Endothelial cell of umbilical vein (primary cell): ENCODE measurements around the gene CLIC3. TPM values are rescaled to one million over a fixed set of nuclear protein-coding genes. Genes with fewer than 3 reads are reported as not detected.

ENCODE experiments used
- BruUV-seq: library from RNA; stranded (reverse); fragments of 400-500 nt; replicated peaks from 2 replicates; lab custom pipeline; 2021; lab: Mats Ljungman, UMichigan
- CTCF ChIA-PET: fragments of 300-600, 350-600 bp; sonication (Branson Sonifier 250); formaldehyde crosslinking; loops from one replicate; lab custom pipeline; 2021; ENCODE audit warnings: antibody characterized with exemption, inconsistent platforms; lab: Charles Lee
- POLR2A ChIA-PET: fragments of 300-600, 350-600 bp; sonication (Branson Sonifier 250); formaldehyde crosslinking; loops from one replicate; lab custom pipeline; 2021; ENCODE audit warnings: antibody characterized with exemption, inconsistent platforms; lab: Charles Lee
- DNase-seq: peaks from one replicate; pipeline ENCODE4 v3.0.0-alpha.2; 2011; ENCODE audit warnings: low read depth, low spot score
- FAIRE-seq: peaks from 2 replicates; lab custom pipeline; 2011; peaks lifted over from hg19 to GRCh38; lab: Jason Lieb, UNC
- H2AFZ ChIP-seq: 2 replicates; pipeline ENCODE4 v1.6.0; 2012; ENCODE audit warnings: low read depth, low read length, control low read depth, inconsistent platforms
- H3K27ac ChIP-seq: 2 replicates; pipeline ENCODE4 v1.5.1; 2011; ENCODE audit warnings: low read depth, mild to moderate bottlenecking, control low read depth, low read length, moderate library complexity; ENCODE audit not compliant: insufficient read depth
- H3K27me3 ChIP-seq, 2 experiments: 2 replicates each; pipeline versions ENCODE4 v1.6.0 to v1.6.1; 2011; ENCODE audit warnings: low read length in 2 of 2, mixed read lengths in 1 of 2; ENCODE audit not compliant: control insufficient read depth in 2 of 2, insufficient read depth in 2 of 2
- H3K36me3 ChIP-seq, 2 experiments: 2 replicates in 1 of 2; 3 replicates in 1 of 2; pipeline ENCODE4 v1.5.1; 2011; ENCODE audit warnings: low read length in 2 of 2, mild to moderate bottlenecking in 1 of 2, moderate library complexity in 1 of 2; ENCODE audit not compliant: control insufficient read depth in 2 of 2, insufficient read depth in 2 of 2; ENCODE audit errors: extremely low read depth in 1 of 2
- H3K4me1 ChIP-seq: 3 replicates; pipeline ENCODE4 v1.5.1; 2011; ENCODE audit warnings: mild to moderate bottlenecking, low read length; ENCODE audit not compliant: control insufficient read depth, insufficient read depth; ENCODE audit errors: extremely low read depth
- H3K4me2 ChIP-seq: 2 replicates; pipeline ENCODE4 v1.6.1; 2011; ENCODE audit warnings: low read length, control low read depth, mixed read lengths; ENCODE audit not compliant: insufficient read depth
- H3K4me3 ChIP-seq, 3 experiments: fragments of 200-600 bp in 1 of 3; sonication (generic), shearing (Covaris generic) in 1 of 3; replicated peaks in 1 of 3; 2 replicates each; pipeline ENCODE4 v1.5.1; 2011 to 2016; ENCODE audit warnings: control low read depth in 3 of 3, low read length in 3 of 3, mild to moderate bottlenecking in 2 of 3, inconsistent platforms in 1 of 3, low read depth in 1 of 3, moderate library complexity in 1 of 3; ENCODE audit not compliant: insufficient read depth in 1 of 3
- H3K79me2 ChIP-seq: 2 replicates; pipeline ENCODE4 v1.6.0; 2012; ENCODE audit warnings: low read length, inconsistent platforms; ENCODE audit not compliant: control insufficient read depth, insufficient read depth
- H3K9ac ChIP-seq: replicated peaks from 2 replicates; pipeline ENCODE3; 2011; ENCODE audit warnings: low read length, control low read depth; ENCODE audit not compliant: insufficient read depth; ENCODE audit errors: extremely low read depth
- H3K9me1 ChIP-seq: replicated peaks from 3 replicates; pipeline ENCODE4 v1.6.0; 2011; ENCODE audit warnings: mild to moderate bottlenecking, low read length; ENCODE audit not compliant: control insufficient read depth, insufficient read depth; ENCODE audit errors: extremely low read depth
- H3K9me3 ChIP-seq: replicated peaks from 2 replicates; pipeline ENCODE4 v1.5.1; 2012; ENCODE audit warnings: low read length, inconsistent platforms; ENCODE audit not compliant: control insufficient read depth, insufficient read depth
- H4K20me1 ChIP-seq: replicated peaks from 2 replicates; pipeline ENCODE3; 2011; ENCODE audit warnings: mild to moderate bottlenecking, low read length; ENCODE audit not compliant: control insufficient read depth, insufficient read depth; ENCODE audit errors: extremely low read depth
- EZH2 ChIP-seq: IDR thresholded peaks from 2 replicates; pipeline ENCODE4 v1.6.1; 2012; ENCODE audit warnings: borderline replicate concordance, low read depth, mild to moderate bottlenecking, moderate library complexity, low read length, inconsistent platforms; ENCODE audit not compliant: severe bottlenecking
- FOS ChIP-seq: IDR thresholded peaks from 2 replicates; pipeline ENCODE4 v1.6.1; 2011; ENCODE audit warnings: mild to moderate bottlenecking, low read length, moderate library complexity, borderline replicate concordance; ENCODE audit not compliant: insufficient read depth
- GATA2 ChIP-seq: IDR thresholded peaks from 2 replicates; pipeline ENCODE4 v1.7.0; 2011; ENCODE audit warnings: low read depth, mild to moderate bottlenecking, moderate library complexity, mixed read lengths, low read length; ENCODE audit not compliant: insufficient read length, insufficient read depth
- JUN ChIP-seq: IDR thresholded peaks from 2 replicates; pipeline ENCODE4 v1.6.1; 2011; ENCODE audit warnings: borderline replicate concordance, low read depth; ENCODE audit not compliant: insufficient read length, insufficient read depth
- MYC ChIP-seq: IDR thresholded peaks from one replicate; pipeline ENCODE4 v1.6.1; 2011; ENCODE audit warnings: mild to moderate bottlenecking, low read depth, low read length
- POLR2A ChIP-seq: IDR thresholded peaks from 2 replicates; pipeline ENCODE4 v1.6.1; 2012; ENCODE audit warnings: low read depth, mild to moderate bottlenecking, control low read depth, low read length
- POLR2AphosphoS5 ChIP-seq: IDR thresholded peaks from 2 replicates; pipeline ENCODE4 v1.6.1; 2012; ENCODE audit warnings: low read depth, mild to moderate bottlenecking, control low read depth, low read length, moderate library complexity; ENCODE audit not compliant: insufficient read depth
- dilution Hi-C: fragments of 300-500 bp; cut with MboI; formaldehyde crosslinking; loops from one replicate; pipeline ENCODE4 v1.15.0; 2019; ENCODE audit warnings: low sequenced_read_pairs; ENCODE audit not compliant: extremely low pct_ligation_motif_present
- intact Hi-C: fragments of 100-400 bp; cut with micrococcal nuclease; formaldehyde crosslinking; loops from one replicate; pipeline ENCODE4 v1.10.0; 2022
- polyA plus RNA-seq, 4 experiments: library from polyadenylated mRNA; depleted of rRNA in 3 of 4; stranded (reverse) in 3 of 4; unstranded in 1 of 4; fragments of >200 nt; gene quantifications; 2 replicates each; pipeline versions ENCODE4 v1.2.1 to v1.2.3, GENCODE V29; 2011 to 2012; ENCODE audit warnings: missing spikeins in 1 of 4
- total RNA-seq: library from RNA; stranded (reverse); gene quantifications from 2 replicates; pipeline ENCODE4 v1.2.3, GENCODE V29; 2021
- TF ChIP-seq, protein P1 (sequence below), 2 donors: IDR thresholded peaks; 1 replicate in 1 of 2; 2 replicates in 1 of 2; pipeline ENCODE4 v1.5.1; 2011; ENCODE audit warnings: low read length in 2 of 2, mild to moderate bottlenecking in 2 of 2, moderate library complexity in 2 of 2, control low read depth in 1 of 2, inconsistent platforms in 1 of 2, low read depth in 1 of 2; ENCODE audit not compliant: insufficient read depth in 1 of 2; ENCODE audit errors: extremely low read depth in 1 of 2
- TF ChIP-seq, protein P2 (sequence below): IDR thresholded peaks from 2 replicates; pipeline ENCODE4 v1.6.1; 2011; ENCODE audit not compliant: insufficient read depth, insufficient read length

CLIC3 gene
- total and polyA plus RNA-seq, 2 donors (not counting 3 experiments of a cell fraction or from before 2014, with no cell fraction given) = 2.3 TPM; not detected in 1

DNA sequence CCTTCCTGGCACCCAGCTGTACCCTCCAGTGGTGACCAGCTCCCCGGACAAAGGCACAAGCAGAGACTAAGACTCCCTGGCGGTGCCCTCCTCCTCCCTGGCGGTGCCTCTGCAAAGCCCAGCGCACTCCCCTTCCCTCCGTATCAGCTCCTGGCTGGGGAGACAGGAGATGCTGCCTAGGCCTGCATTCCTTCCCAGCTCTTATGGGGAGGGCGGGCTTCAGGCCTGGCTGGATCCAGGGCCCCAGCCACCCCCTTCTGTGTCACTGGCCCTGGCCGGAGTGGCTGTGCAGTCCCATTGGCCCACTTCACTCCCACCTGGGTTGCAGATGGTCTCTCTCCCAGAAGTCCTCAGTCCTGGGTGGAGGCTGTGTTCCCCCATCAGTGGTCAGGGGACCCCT, 37.9 kb downstream of the CLIC3 start:
- ChIA-PET POLR2A (no interaction called here), CTCF (no interaction called here)
- intact Hi-C loops = no loop called here

DNA sequence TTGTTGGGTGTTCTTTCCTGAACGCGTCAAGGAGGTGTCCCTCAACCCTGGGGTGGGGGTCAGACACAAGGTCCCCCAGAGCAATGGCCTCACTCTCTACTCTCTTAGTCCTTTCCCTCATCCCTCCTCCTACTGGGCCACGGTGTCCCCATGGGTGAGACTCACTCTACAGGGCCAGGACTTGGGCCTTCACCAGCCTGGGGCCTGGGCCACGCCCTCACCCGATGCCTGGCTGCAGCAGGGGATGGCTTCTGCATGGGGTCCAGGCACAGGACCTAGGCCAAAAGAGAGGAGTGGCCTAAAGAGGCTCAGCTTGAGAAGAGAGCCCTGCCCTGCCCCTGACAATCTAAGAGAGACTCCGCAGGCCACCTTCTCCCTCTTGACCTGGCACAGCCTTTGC, 38.5 kb downstream of the CLIC3 start:
- dilution Hi-C loops = no loop called here
- Histone ChIP-seq H4K20me1 (no peaks in the 10 kb centered on the region), H3K4me2 (no peak overlapping the region), H3K4me3 (no peak overlapping the region), H3K9me1 (no peaks in the 10 kb centered on the region), H3K36me3 (no peaks in the 10 kb centered on the region), H3K79me2 (no peaks in the 10 kb centered on the region), H3K9ac (no peak overlapping the region), H3K4me1 (no peaks in the 10 kb centered on the region), H3K27ac (no peak overlapping the region), H3K27me3 (no peaks in the 10 kb centered on the region), H2AFZ (no peak overlapping the region), H3K9me3 (no peaks in the 10 kb centered on the region)
- ChIA-PET POLR2A (no interaction called here), CTCF (no interaction called here)
- TF ChIP-seq POLR2AphosphoS5 (no peak), MYC (no peak), GATA2 (no peak), FOS (no peak), JUN (no peak), EZH2 (no peak), POLR2A (no peak)
- TF ChIP-seq, protein P1, sequence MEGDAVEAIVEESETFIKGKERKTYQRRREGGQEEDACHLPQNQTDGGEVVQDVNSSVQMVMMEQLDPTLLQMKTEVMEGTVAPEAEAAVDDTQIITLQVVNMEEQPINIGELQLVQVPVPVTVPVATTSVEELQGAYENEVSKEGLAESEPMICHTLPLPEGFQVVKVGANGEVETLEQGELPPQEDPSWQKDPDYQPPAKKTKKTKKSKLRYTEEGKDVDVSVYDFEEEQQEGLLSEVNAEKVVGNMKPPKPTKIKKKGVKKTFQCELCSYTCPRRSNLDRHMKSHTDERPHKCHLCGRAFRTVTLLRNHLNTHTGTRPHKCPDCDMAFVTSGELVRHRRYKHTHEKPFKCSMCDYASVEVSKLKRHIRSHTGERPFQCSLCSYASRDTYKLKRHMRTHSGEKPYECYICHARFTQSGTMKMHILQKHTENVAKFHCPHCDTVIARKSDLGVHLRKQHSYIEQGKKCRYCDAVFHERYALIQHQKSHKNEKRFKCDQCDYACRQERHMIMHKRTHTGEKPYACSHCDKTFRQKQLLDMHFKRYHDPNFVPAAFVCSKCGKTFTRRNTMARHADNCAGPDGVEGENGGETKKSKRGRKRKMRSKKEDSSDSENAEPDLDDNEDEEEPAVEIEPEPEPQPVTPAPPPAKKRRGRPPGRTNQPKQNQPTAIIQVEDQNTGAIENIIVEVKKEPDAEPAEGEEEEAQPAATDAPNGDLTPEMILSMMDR (IDR thresholded peaks at IDR 0.05; ENCODE audit: extremely low read depth in 1 of 2, insufficient read depth in 1 of 2, low read depth in 1 of 2, low read length in 2 of 2) = no peak
- TF ChIP-seq, protein P2, sequence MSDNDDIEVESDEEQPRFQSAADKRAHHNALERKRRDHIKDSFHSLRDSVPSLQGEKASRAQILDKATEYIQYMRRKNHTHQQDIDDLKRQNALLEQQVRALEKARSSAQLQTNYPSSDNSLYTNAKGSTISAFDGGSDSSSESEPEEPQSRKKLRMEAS = no peak
- intact Hi-C loops = no loop called here
- no peak for FAIRE-seq
- DNase-seq = no peak
- BruUV-seq = no TSS peak

More for the DNA sequence above, 37.9 kb downstream of the CLIC3 start:
- H3K27me3 ChIP-seq = no peaks in the 10 kb centered on the region
- no peak overlapping the region for H3K4me2 ChIP-seq
- H3K27ac ChIP-seq = no peak overlapping the region
- DNase-seq (no peak), FAIRE-seq (no peak)
- no TSS peak for BruUV-seq
- dilution Hi-C loops = no loop called here
- no peaks in the 10 kb centered on the region for H3K79me2 ChIP-seq
- H2AFZ ChIP-seq = no peak overlapping the region
- H3K4me3 ChIP-seq = no peak overlapping the region
- H3K4me1 ChIP-seq = no peaks in the 10 kb centered on the region
- H3K36me3 ChIP-seq = no peaks in the 10 kb centered on the region
- no peaks in the 10 kb centered on the region for H4K20me1 ChIP-seq
- no peaks in the 10 kb centered on the region for H3K9me1 ChIP-seq
- H3K9me3 ChIP-seq = no peaks in the 10 kb centered on the region
- TF ChIP-seq MYC = no peak
- H3K9ac ChIP-seq = no peak overlapping the region
